Skeletal muscle satellite cell (primary cell): ENCODE data around the gene PPIP5K2.

ENCODE experiments used
- H3K27me3 ChIP-seq: 2 replicates; pipeline ENCODE4 v1.7.0; 2013; ENCODE audit warnings: low read length; ENCODE audit not compliant: control insufficient read depth, insufficient read depth
- H3K36me3 ChIP-seq: 2 replicates; pipeline ENCODE4 v1.7.0; 2013; ENCODE audit warnings: mild to moderate bottlenecking, control low read depth, low read length; ENCODE audit not compliant: insufficient read depth
- H3K4me1 ChIP-seq: 2 replicates; pipeline ENCODE4 v1.7.0; 2013; ENCODE audit warnings: low read length; ENCODE audit not compliant: control insufficient read depth, insufficient read depth
- H3K4me2 ChIP-seq: 2 replicates; pipeline ENCODE4 v1.7.0; 2013; ENCODE audit warnings: mild to moderate bottlenecking, low read length
- H3K4me3 ChIP-seq: 2 replicates; pipeline ENCODE4 v1.7.0; 2013; ENCODE audit warnings: low read length
- H3K9ac ChIP-seq: 2 replicates; pipeline ENCODE4 v1.7.0; 2013; ENCODE audit warnings: mild to moderate bottlenecking, low read depth, low read length, moderate library complexity
- H3K9me3 ChIP-seq: replicated peaks from 2 replicates; pipeline ENCODE4 v1.7.0; 2013; ENCODE audit warnings: mild to moderate bottlenecking, control low read depth, low read length

The PPIP5K2 gene

DNA sequence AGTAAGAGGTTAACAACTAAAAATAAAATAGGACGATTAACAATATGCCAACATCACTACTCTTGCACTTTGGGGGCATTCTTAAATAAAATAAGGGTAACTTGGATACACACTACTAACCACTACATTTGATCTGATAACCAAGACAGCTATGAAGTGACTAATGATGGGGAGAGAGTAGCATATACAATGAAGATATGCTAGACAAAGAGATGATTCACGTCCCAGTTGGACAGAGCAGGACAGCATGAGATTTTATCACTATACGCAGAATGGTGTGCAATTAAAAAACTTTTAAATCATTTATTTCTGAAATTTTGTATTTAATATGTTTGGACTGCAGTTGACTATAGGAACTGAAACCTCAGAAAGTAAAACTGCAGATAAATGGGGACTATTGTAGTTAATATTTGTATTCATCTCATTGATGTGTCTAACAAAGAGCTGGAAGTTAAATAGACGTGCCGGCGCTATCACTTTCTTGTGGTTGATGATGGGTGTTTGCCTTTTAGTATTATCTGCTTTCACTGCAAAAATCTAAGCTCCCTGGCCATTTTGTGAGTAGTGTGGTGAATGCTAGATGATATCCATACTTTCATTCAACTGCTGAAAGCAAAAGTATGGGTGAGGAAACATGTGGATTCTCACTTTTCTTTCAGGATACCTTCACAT lies 18.9 kb upstream of the PPIP5K2 start:
- Histone ChIP-seq H3K27me3 (no peaks in the 10 kb centered on the region), H3K9ac (no peak overlapping the region), H3K4me1 (no peaks in the 10 kb centered on the region), H3K9me3 (no peaks in the 10 kb centered on the region), H3K36me3 (peaks cover 14% of the 10 kb centered on the region), H3K4me2 (no peak overlapping the region), H3K4me3 (no peak overlapping the region)

DNA sequence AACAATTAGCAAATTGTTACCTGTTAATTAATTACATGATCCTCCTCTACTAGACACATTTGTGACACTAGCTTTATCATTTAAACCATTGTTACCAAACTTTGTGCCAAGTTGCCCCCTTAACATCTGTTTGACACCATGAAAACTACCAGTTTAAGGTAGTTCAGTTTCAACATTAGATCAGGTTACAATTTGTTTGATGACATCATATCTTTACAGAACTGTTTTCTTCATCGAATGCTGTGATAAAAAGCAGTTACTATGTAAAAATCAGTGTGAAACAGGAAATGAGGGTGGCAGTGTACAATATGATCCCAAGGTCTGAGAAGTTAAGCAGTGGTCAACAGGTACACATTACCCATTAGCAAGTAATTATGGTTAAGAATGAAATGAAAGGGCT lies 17.9 kb upstream of the PPIP5K2 start:
- H3K4me2 ChIP-seq = no peak overlapping the region
- no peak overlapping the region for H3K4me3 ChIP-seq
- peaks cover 10% of the 10 kb centered on the region for H3K36me3 ChIP-seq
- H3K9me3 ChIP-seq = no peaks in the 10 kb centered on the region
- H3K9ac ChIP-seq = no peak overlapping the region
- H3K27me3 ChIP-seq = no peaks in the 10 kb centered on the region
- H3K4me1 ChIP-seq = no peaks in the 10 kb centered on the region

DNA sequence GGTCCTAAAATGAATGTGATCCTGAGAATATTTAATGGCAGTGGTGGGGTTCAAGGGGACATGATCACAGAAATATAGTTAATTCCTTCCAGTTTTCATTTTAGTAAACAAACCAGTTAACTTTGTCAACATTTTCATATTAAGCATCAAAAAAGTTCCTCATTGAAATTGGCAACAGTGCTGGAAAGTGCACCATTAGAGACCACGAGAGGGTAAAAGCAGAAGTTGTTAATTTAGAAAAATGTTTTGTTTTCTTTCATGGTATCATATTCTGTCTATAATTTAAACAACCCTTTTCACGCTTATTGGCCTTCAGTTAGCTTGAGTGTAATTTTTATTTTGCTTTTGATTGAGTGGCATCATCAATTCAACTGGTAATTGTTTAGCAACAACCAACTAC lies 12.0 kb upstream of the PPIP5K2 start:
- Histone ChIP-seq H3K9ac (no peak overlapping the region), H3K9me3 (no peaks in the 10 kb centered on the region), H3K36me3 (peaks cover 3% of the 10 kb centered on the region), H3K4me1 (no peaks in the 10 kb centered on the region), H3K4me3 (no peak overlapping the region), H3K4me2 (no peak overlapping the region), H3K27me3 (no peaks in the 10 kb centered on the region)

DNA sequence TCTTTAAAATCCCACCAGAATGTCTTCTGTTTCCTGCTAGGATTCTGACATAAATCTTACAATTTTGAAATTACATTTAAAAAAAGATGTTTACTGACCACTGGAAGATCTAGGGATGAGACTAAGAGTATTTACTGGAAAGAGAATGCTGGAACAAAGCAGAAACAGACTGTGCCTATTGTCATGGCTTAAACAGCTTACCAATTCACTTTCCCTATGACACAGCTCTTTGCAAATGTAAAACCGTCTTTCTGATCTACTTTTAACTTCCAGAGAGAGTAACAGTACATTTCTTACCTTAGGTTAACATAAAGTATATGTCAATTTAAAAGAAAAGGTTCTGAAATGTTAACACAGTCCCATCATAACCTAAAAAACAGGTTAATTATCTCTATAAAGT lies 10.8 kb upstream of the PPIP5K2 start:
- Histone ChIP-seq H3K4me1 (no peaks in the 10 kb centered on the region), H3K9me3 (no peaks in the 10 kb centered on the region), H3K4me2 (no peak overlapping the region), H3K4me3 (no peak overlapping the region), H3K9ac (no peak overlapping the region), H3K27me3 (no peaks in the 10 kb centered on the region), H3K36me3 (no peaks in the 10 kb centered on the region)

DNA sequence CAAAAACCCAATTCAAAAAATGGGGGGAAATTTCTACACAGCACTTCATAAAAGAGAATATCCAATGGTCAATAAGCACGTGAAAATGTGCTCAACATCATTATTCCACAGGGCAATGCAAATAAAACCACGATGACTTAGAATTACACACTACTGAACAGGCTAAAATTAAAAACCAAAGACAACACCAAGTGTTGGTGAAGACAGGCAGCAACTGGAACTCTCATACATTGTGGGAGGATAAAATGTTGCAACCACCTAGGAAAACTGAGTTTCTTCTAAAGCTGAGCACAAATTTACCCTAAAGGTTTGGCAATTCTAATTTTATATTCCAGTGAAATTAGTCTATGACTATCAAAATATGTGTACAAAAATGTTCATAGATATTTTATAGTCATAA lies 9.7 kb upstream of the PPIP5K2 start:
- H3K9me3 ChIP-seq = no peaks in the 10 kb centered on the region
- no peak overlapping the region for H3K4me3 ChIP-seq
- H3K4me2 ChIP-seq = no peak overlapping the region
- H3K27me3 ChIP-seq = no peaks in the 10 kb centered on the region
- H3K4me1 ChIP-seq = no peaks in the 10 kb centered on the region
- no peak overlapping the region for H3K9ac ChIP-seq
- no peaks in the 10 kb centered on the region for H3K36me3 ChIP-seq

DNA sequence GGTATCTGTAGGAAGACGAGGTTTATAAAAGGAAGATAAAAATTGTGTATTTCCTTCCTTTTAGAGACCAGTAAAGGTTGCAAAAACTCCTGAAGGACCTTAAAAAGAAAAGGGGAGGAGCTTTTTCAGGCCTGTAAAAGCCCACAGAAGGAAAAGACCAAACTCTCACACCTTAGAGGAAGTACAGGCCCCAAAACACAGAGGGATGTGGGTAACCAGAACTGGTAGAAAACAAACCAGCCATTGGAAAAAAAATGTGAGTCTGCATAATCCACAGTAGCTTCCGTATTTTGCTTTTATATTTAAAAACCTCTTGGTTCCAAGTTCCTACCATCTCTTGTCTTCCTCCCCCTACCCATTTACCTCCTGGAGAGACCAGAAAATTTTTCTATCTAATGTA lies 8.6 kb upstream of the PPIP5K2 start:
- H3K36me3 ChIP-seq = no peaks in the 10 kb centered on the region
- H3K9ac ChIP-seq = no peak overlapping the region
- no peaks in the 10 kb centered on the region for H3K9me3 ChIP-seq
- no peaks in the 10 kb centered on the region for H3K4me1 ChIP-seq
- H3K4me3 ChIP-seq = no peak overlapping the region
- no peak overlapping the region for H3K4me2 ChIP-seq
- no peaks in the 10 kb centered on the region for H3K27me3 ChIP-seq

DNA sequence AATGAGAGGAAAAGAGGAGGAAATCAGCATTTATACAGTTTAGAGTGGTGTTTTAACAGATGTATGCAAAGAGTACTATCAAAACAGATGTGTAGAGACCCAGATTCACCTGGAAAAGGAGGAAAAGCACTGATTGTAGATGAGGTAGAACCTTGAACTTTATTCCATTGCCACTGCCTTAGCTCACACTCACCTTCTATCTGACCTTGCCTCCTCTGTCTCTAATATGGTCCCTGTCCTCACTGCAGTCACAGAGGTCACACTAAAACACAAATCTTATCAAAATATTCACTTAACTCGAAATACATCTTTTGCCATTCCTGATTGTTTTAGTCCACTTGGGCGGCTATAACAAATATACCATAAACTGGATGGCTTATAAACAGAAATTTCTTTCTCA lies 7.2 kb upstream of the PPIP5K2 start:
- Histone ChIP-seq H3K4me3 (no peak overlapping the region), H3K9ac (no peak overlapping the region), H3K9me3 (no peaks in the 10 kb centered on the region), H3K27me3 (no peaks in the 10 kb centered on the region), H3K4me1 (peaks cover 1% of the 10 kb centered on the region), H3K4me2 (no peak overlapping the region), H3K36me3 (no peaks in the 10 kb centered on the region)

DNA sequence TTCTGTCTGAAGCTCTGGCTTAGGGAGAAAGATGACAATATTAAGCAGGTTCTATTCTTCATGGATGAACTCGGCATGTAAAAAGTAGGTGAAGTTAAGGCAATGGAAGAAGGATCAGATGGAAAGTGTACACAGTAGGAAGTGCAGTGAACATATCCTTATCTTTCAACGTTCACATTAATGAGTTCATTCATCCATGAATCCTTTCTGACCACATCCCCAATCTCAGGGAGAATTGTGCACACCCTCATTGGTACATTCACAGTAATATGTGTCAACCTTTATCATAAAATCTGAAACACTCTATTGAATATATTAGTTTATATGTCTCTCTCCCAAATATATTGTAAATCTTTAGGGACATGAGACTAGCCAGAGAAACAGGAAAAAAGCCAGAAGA lies 5.7 kb upstream of the PPIP5K2 start:
- no peak overlapping the region for H3K9ac ChIP-seq
- H3K9me3 ChIP-seq = no peaks in the 10 kb centered on the region
- no peaks in the 10 kb centered on the region for H3K27me3 ChIP-seq
- H3K4me2 ChIP-seq = no peak overlapping the region
- no peaks in the 10 kb centered on the region for H3K36me3 ChIP-seq
- H3K4me3 ChIP-seq = no peak overlapping the region
- peaks cover 8% of the 10 kb centered on the region for H3K4me1 ChIP-seq

DNA sequence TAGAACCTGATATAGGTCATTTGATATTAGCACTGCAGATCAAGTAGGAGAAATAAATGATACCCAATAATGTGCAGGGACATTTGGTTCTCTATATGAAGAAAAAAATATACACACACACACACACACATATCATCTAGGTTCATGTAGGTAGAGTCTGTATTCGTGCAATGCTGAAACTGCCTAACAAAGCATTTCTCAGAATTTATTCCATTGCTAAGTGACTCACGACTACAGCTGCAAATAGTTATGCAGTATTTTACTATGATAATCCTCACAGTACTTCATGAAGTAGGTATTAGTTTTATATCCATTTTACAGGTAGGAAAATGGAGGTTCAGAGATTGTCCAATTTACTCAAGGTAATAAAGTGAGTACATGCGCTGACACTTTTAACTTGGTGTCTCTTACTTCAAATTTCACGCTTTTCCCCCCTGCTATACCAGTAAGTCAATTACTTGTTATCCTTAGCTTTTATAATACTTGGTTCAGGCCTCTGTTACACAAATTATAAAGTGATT lies 2.6 kb upstream of the PPIP5K2 start:
- Histone ChIP-seq H3K4me3 (no peak overlapping the region), H3K4me1 (peaks cover 16% of the 10 kb centered on the region)

DNA sequence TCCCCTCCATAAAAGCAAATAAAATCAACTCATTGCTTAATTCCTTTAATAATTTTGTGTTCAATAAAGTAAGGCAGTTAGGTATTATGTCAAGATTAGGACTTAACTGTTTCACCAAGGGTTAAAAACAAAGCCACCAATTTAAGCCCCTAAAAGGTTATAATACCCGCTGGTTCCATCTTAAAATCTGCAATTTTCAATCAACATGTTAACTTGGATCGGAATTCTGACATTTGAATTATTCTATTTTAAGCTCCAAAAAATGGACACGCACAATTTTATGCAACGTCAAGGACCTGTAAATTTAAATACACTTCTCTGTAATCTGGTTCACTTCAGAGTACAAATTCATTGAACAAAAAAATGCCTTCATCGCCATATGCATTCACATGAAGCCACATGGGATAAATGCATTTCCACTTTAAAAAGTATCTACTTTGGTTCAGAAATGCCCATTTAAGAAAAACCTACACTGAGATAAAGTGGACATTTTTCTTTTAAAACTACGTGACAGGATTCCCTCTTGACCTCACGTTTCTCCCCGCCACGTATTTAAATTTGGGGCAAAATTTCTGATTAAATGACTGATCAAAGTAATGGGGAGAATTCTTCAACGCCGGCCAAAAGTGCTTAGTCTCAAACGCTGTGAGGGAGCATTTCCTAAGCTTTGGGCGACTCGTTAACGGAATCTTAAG lies 884 bp upstream of the PPIP5K2 start:
- Histone ChIP-seq H3K4me1 (peaks cover 16% of the 10 kb centered on the region), H3K9ac (peak overlapping the region; percentile 94), H3K27me3 (no peaks in the 10 kb centered on the region), H3K9me3 (no peaks in the 10 kb centered on the region), H3K36me3 (no peaks in the 10 kb centered on the region), H3K4me3 (peak overlapping the region; percentile 85), H3K4me2 (peak overlapping the region; percentile 79)

More for the DNA sequence above, 2.6 kb upstream of the PPIP5K2 start:
- Histone ChIP-seq H3K27me3 (no peaks in the 10 kb centered on the region), H3K9ac (no peak overlapping the region), H3K36me3 (no peaks in the 10 kb centered on the region), H3K9me3 (no peaks in the 10 kb centered on the region), H3K4me2 (peak overlapping the region; percentile 79)

DNA sequence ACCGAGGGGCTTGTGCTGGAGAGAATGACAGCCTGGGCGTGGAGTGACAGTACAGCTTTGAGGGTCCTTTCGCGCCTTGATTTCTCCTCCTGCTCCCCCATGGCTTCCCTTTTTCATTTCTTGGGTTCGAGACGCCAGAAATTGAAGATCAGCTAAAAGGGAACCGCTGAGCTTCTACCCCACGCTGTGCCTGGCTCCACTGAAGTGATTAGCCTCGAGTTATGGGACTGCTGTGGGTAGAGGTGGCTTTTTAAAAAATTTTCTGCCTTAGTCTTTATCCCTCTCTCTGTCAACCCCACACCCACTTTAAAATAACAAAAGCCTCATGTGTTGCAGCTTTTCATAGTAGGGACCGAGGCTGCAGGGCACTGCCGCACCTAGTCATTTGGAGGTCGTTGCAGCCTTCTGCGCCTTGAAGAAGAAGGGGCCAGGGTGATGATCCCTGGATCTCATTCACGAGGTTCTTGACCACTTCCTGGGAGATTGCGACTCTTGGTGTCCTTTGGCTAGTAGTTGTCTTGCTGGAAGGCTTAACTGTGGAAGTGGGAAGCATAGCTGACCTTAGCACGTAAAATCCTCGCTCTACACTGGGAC lies 603 bp downstream of the PPIP5K2 start:
- Histone ChIP-seq H3K9ac (peak overlapping the region; percentile 94), H3K36me3 (no peaks in the 10 kb centered on the region), H3K4me1 (peaks cover 16% of the 10 kb centered on the region)

More for the DNA sequence above, 603 bp downstream of the PPIP5K2 start:
- H3K27me3 ChIP-seq = no peaks in the 10 kb centered on the region
- H3K4me2 ChIP-seq = peak overlapping the region; percentile 93
- H3K9me3 ChIP-seq = no peaks in the 10 kb centered on the region
- H3K4me3 ChIP-seq = peak overlapping the region; percentile 85
